K562 (cell line): Measurements from ENCODE around the gene DCHS2. TPM values are rescaled to one million over a fixed set of nuclear protein-coding genes. Genes with fewer than 3 reads are reported as not detected.

Experiments
- ATAC-seq: fragments of 200-7000 bp; cut with Tn5 transposase; 3 replicates; pipeline ENCODE4 v1.9.1; 2020; ENCODE audit warnings: moderate library complexity
- BruUV-seq: library from RNA; stranded (reverse); fragments of 400-500 nt; replicated peaks from 2 replicates; lab custom pipeline; 2021; lab: Mats Ljungman, UMichigan
- CTCF ChIA-PET: fragments of 300-600 bp; formaldehyde crosslinking; extraction: SDS; loops from one replicate; lab custom pipeline; 2021; ENCODE audit warnings: low intra/inter-chr PET ratio; lab: Yijun Ruan, JAX
- POLR2A ChIA-PET: fragments of 300-600, 350-650 bp; sonication (Branson Sonifier 250); formaldehyde crosslinking; extraction: SDS; loops from one replicate; lab custom pipeline; 2021; ENCODE audit warnings: antibody characterized with exemption, inconsistent platforms; lab: Yijun Ruan, JAX
- DNase-seq, 4 experiments: peaks; one replicate each; pipeline versions ENCODE4 v3.0.0 to v3.0.0-alpha.2; 2011 to 2018; ENCODE audit warnings: low spot score in 3 of 4, mixed read lengths in 3 of 4; ENCODE audit errors: extremely low read depth in 1 of 4
- FAIRE-seq: peaks from 2 replicates; lab custom pipeline; 2011; peaks lifted over from hg19 to GRCh38; lab: Jason Lieb, UNC
- H2AFZ ChIP-seq: 2 replicates; pipeline ENCODE4 v1.6.0; 2011; ENCODE audit warnings: low read depth, low read length, control low read depth, inconsistent platforms
- H3K27ac ChIP-seq: fragments of 200-600 bp; 3 replicates; pipeline ENCODE4 v1.8.0; 2011; ENCODE audit warnings: low read depth, mild to moderate bottlenecking, control low read depth, inconsistent platforms, low read length, moderate library complexity, mixed read lengths; ENCODE audit errors: extremely low read depth
- H3K27me3 ChIP-seq, 2 experiments: fragments of 300-600 bp in 1 of 2; 2 replicates in 1 of 2; 3 replicates in 1 of 2; pipeline versions ENCODE4 v1.6.0 to v1.8.0; 2011; ENCODE audit warnings: inconsistent platforms in 2 of 2, low read length in 2 of 2, mild to moderate bottlenecking in 1 of 2, mixed read lengths in 1 of 2, moderate library complexity in 1 of 2; ENCODE audit not compliant: control insufficient read depth in 2 of 2, insufficient read depth in 2 of 2
- H3K36me3 ChIP-seq: fragments of 300-600 bp; 3 replicates; pipeline ENCODE4 v1.8.0; 2011; ENCODE audit warnings: mild to moderate bottlenecking, low read length, inconsistent platforms; ENCODE audit not compliant: control insufficient read depth, insufficient read depth
- H3K4me1 ChIP-seq, 2 experiments: fragments of 200-600 bp in 1 of 2; replicated peaks in 1 of 2; 2 replicates in 1 of 2; 3 replicates in 1 of 2; pipeline versions ENCODE4 v1.5.1 to v1.8.0; 2011; ENCODE audit warnings: inconsistent platforms in 2 of 2, low read length in 2 of 2, mild to moderate bottlenecking in 1 of 2, mixed read lengths in 1 of 2, moderate library complexity in 1 of 2; ENCODE audit not compliant: control insufficient read depth in 2 of 2, insufficient read depth in 2 of 2
- H3K4me2 ChIP-seq: 2 replicates; pipeline ENCODE4 v1.6.1; 2011; ENCODE audit warnings: low read length, control low read depth, inconsistent platforms, mixed read lengths; ENCODE audit not compliant: insufficient read depth
- H3K4me3 ChIP-seq: fragments of 200-600 bp; sonication (generic), shearing (Covaris generic); 2 replicates; pipeline ENCODE4 v1.5.1; 2016; ENCODE audit warnings: control low read depth, inconsistent platforms
- H3K79me2 ChIP-seq: fragments of 200-600 bp; 3 replicates; pipeline ENCODE4 v1.8.0; 2011; ENCODE audit warnings: low read length, inconsistent platforms; ENCODE audit not compliant: control insufficient read depth, insufficient read depth
- H3K9ac ChIP-seq, 2 experiments: 2 replicates each; pipeline versions ENCODE4 v1.6.0 to v1.6.1; 2011; ENCODE audit warnings: low read depth in 2 of 2, low read length in 2 of 2, control low read depth in 1 of 2, inconsistent platforms in 1 of 2, mild to moderate bottlenecking in 1 of 2, mixed read lengths in 1 of 2; ENCODE audit not compliant: insufficient read depth in 1 of 2
- H3K9me1 ChIP-seq: one replicate; pipeline ENCODE4 v1.6.0; 2011; ENCODE audit warnings: inconsistent platforms, mild to moderate bottlenecking, low read length, moderate library complexity; ENCODE audit not compliant: control insufficient read depth, insufficient read depth
- H3K9me3 ChIP-seq: replicated peaks from 2 replicates; pipeline ENCODE4 v1.5.1; 2011; ENCODE audit warnings: low read depth, low read length, inconsistent platforms; ENCODE audit not compliant: control insufficient read depth, insufficient read depth
- H4K20me1 ChIP-seq: replicated peaks from 2 replicates; pipeline ENCODE4 v1.6.1; 2011; ENCODE audit warnings: low read length, inconsistent platforms, mixed read lengths; ENCODE audit not compliant: control insufficient read depth, insufficient read depth
- FOXA3 ChIP-seq, 2 experiments: fragments of 450-650 bp in 1 of 2; sonication (generic) in 1 of 2; formaldehyde crosslinking; IDR thresholded peaks in 1 of 2; conservative IDR thresholded peaks in 1 of 2; 2 replicates each; pipeline versions ENCODE4 v1.4.0 to v1.8.0; 2020 to 2022; ENCODE audit warnings: mild to moderate bottlenecking in 2 of 2, missing genetic modification reagents in 1 of 2
- MXI1 ChIP-seq: IDR thresholded peaks from 2 replicates; pipeline ENCODE4 v1.6.1; 2011; ENCODE audit warnings: low read depth, mild to moderate bottlenecking, improper control_type of control experiment, low read length
- NCOA4 ChIP-seq: fragments of 450-650 bp; IDR thresholded peaks from 2 replicates; pipeline ENCODE4 v1.6.1; 2018; ENCODE audit warnings: mild to moderate bottlenecking; ENCODE audit not compliant: partially characterized antibody
- TRIM25 ChIP-seq: fragments of 450-650 bp; IDR thresholded peaks from 2 replicates; pipeline ENCODE4 v1.7.0; 2016; ENCODE audit warnings: borderline replicate concordance
- ZNF445 ChIP-seq: fragments of 250-450 bp; sonication (Bioruptor Pico); IDR thresholded peaks from 2 replicates; pipeline ENCODE4 v1.4.0; 2020; ENCODE audit warnings: low read depth, mild to moderate bottlenecking, moderate library complexity
- WGBS: fragments of 100-300 bp; shearing (Covaris generic); methylation state at CpG from one replicate; pipeline ENCODE4 v1.1.6; 2016; ENCODE audit warnings: low coverage, mixed read lengths; ENCODE audit not compliant: insufficient coverage; ENCODE audit errors: missing lambda C conversion rate; 5-methylcytosine and 5-hydroxymethylcytosine counted together
- in situ Hi-C: fragments of 300-500 bp; cut with MboI; formaldehyde crosslinking; loops from 4 replicates; pipeline ENCODE4 v1.15.0; 2018; ENCODE audit warnings: inconsistent platforms, mixed read lengths
- intact Hi-C: fragments of 100-400 bp; cut with micrococcal nuclease; formaldehyde crosslinking; loops from 2 replicates; pipeline ENCODE4 v1.14.2; 2022
- polyA plus RNA-seq, 8 experiments: library from polyadenylated mRNA; depleted of rRNA in 4 of 8; stranded (reverse) in 5 of 8; unstranded in 3 of 8; fragments of >200 nt; fragmentation: Nextera tagmentation in 2 of 8; fragmentation: Illumina TruSeq in 1 of 8; extraction: Ambion mirVana in 2 of 8; extraction: Trizol in 1 of 8; gene quantifications; 2 replicates each; pipeline versions ENCODE4 v1.2.1 to v1.2.3, GENCODE V29; 2011 to 2014; ENCODE audit warnings: inconsistent platforms in 1 of 8, missing spikeins in 1 of 8
- total RNA-seq, 7 experiments: library from RNA; depleted of rRNA in 6 of 7; stranded (reverse); fragments of >200 nt in 6 of 7; fragmentation: Illumina TruSeq in 2 of 7; extraction: Trizol in 2 of 7; gene quantifications; 2 replicates each; pipeline versions ENCODE4 v1.2.1 to v1.2.3, GENCODE V29; 2011 to 2021; ENCODE audit warnings: low replicate concordance in 1 of 7

The DCHS2 gene
- total and polyA plus RNA-seq, 9 of the 15 experiments (the other 6 are each of a cell fraction or from before 2014, with no cell fraction given), result 0.49 to 7.1 (median 5.3) TPM

DNA sequence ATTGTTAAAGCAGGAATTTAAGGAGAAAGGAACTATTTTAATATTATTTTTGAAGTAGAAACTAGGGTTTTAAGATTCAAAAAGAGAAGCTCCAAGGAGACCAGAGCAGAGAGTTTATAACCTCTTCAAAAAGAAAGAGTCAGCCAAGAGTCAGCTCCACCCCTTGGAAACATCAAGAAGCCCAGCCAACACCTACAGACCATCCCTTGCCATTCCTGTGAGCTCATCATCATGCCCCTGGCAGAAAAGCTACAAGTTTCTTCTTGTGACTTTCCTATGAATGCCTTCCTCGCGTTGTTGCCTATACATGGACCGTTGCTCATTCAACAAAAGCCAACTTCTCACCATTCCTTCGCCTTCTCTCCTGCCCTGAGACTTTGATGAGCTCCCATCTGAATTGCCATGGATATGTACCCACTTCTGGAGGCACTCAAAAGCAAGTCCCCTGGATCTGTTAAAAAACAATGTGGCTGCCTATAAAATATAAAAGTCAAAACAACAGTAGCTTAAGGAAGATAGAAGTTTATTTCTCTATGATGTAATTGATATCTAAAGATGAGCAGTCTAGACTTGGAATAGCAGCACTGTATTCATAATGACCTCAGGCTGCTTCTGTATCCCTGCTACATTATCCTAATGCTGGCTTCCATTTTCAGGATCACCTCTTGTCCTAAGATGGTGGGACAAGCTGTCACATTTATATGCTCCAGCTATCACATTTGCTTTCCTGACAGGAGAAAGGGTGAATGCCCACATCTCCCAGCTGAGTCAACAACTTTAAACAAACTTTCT lies 38.3 kb upstream of the DCHS2 start:
- Histone ChIP-seq H3K4me3 (no peak overlapping the region), H3K36me3 (no peaks in the 10 kb centered on the region), H4K20me1 (no peaks in the 10 kb centered on the region), H3K27ac (no peak overlapping the region), H3K9ac (no peak overlapping the region), H3K4me2 (no peak overlapping the region), H3K9me3 (no peaks in the 10 kb centered on the region), H2AFZ (peak overlapping the region; percentile 42; the same call in 1 of the 2 replicates), H3K27me3 (no peaks in the 10 kb centered on the region; a peak in 1 of 5 replicates), H3K9me1 (no peaks in the 10 kb centered on the region), H3K79me2 (no peaks in the 10 kb centered on the region), H3K4me1 (no peaks in the 10 kb centered on the region)
- in situ Hi-C loops, result no loop called here
- FAIRE-seq (no peak), ATAC-seq (no peak; the same call in 2 of the 3 replicates), DNase-seq (no peak)
- ChIA-PET POLR2A (interaction anchor here (1.0 to 1.6 kb wide), 2 partner anchors 10 to 14 kb away, joined by 3 read pairs; no protein-coding TSS in a partner anchor), CTCF (interaction anchor here (0.6 kb wide), 1 partner anchor 88 kb away, joined by 3 read pairs; no protein-coding TSS in a partner anchor)
- no TSS peak for BruUV-seq
- no peak for TF ChIP-seq NCOA4
- 0 out of 4 replicates have a peak, but pooled peaks of 1 of the 2 experiments have one; percentile 11 for TF ChIP-seq FOXA3 (CRISPR knock-in tag; conservative IDR thresholded peaks at IDR 0.05 in 1 of 2, IDR thresholded peaks at IDR 0.05 in 1 of 2)
- TF ChIP-seq MXI1, result no peak
- no peak for TF ChIP-seq ZNF445 (CRISPR knock-in tag)
- no peak for TF ChIP-seq TRIM25
- 19% methylated on average over 4 of the region's 4 CpGs for WGBS
- intact Hi-C loops, result no loop called here
